GM19238 (cell line): ENCODE results near the gene PTPN1.
A peak's percentile ranks its signal among the peaks of the same experiment; 100 is the strongest.
"Not testable (repeated sequence)": the region's sequence is repeated elsewhere in the genome, so short reads cannot be mapped to it uniquely, and the experiment has no call there.

Experiments
- DNase-seq: peaks from one replicate; pipeline ENCODE4 v3.0.0; 2011; ENCODE audit warnings: low spot score; ENCODE audit not compliant: insufficient read length

The PTPN1 gene

DNA sequence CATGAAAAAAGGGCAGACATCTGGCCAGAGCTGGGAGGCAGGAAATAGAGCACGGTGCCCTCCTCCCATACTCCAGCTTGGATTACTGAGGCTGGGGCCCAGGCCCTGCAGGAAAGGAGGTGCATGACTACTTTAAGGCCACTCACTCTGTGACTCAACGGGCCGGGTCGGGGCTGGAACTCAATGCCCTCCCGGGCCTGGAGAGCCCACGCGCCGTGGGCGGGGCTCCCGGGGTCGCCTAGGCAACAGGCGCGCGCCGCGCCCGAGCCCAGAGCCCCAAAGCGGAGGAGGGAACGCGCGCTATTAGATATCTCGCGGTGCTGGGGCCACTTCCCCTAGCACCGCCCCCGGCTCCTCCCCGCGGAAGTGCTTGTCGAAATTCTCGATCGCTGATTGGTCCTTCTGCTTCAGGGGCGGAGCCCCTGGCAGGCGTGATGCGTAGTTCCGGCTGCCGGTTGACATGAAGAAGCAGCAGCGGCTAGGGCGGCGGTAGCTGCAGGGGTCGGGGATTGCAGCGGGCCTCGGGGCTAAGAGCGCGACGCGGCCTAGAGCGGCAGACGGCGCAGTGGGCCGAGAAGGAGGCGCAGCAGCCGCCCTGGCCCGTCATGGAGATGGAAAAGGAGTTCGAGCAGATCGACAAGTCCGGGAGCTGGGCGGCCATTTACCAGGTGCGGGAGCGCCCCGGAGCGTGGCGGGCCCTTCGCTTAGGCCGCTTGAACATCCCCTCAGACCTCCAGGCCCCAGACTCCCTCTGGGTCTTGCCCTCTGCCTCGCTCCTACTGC, at the start of gene PTPN1:
Gene PTPN1 (plus strand): TSS at position 461 of the 783 bp plus-strand sequence. CDS start 145 bp downstream, at position 606.
- DNase-seq: peak; percentile 81

DNA sequence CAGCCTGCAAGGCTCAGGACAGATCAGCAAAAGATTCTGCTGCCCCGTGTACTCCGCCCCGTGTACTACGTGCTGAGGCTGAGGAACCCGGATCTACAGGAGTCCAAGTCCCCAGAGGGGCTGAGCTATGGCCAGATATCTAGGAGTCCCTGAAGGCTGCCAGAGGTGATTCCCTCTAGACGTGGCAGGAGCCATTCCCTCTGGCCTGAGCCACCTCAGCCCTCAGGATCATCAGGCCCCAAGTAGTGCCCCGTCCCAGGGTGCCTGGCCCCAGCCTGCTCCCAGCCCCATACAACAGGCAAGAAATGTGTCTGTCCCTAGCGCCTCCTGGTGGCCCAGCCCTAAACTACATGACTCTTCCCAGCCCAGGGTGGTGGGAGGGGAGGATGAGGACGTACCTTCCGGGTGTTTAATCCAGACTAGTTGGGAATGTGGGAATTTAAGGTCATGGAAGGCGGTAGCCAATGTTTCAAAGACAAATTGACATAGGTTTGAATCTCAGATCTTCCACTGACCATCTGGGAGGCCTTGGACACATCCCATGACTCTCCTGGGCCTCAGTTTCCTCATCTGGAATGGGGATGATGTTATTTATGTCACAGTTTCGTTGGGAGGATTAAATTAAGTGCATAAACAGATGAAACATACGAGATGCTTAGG, 49.4 kb upstream of the PTPN1 start:
- peak; percentile 63 for DNase-seq

DNA sequence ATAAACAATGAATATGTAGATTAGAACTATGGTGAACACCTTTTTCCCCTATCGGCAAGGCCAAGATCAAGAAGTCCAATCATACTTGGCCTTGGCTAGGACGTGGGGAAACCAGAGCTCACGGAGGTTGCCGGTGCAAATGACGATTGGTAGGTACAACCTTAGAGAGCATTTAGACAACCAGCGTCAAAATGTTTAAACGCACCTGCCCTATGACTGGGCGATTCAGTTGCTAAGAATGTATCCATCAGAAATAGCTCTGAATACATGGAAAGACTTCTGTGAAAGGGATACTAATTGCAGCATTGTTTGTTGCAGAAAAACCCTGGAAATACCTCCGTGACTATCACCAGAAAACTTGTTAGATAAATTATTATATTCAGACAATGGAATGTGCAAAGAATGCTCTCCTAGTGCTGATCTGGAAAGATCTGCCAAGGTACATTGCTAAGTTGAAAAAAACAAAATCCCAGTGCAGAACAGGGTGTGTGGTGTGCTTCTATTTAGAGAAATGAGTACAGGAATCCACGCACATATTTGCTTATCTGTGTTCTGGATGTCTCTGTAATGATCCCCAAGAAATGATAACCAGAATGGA, 48.0 kb upstream of the PTPN1 start:
- no peak for DNase-seq

DNA sequence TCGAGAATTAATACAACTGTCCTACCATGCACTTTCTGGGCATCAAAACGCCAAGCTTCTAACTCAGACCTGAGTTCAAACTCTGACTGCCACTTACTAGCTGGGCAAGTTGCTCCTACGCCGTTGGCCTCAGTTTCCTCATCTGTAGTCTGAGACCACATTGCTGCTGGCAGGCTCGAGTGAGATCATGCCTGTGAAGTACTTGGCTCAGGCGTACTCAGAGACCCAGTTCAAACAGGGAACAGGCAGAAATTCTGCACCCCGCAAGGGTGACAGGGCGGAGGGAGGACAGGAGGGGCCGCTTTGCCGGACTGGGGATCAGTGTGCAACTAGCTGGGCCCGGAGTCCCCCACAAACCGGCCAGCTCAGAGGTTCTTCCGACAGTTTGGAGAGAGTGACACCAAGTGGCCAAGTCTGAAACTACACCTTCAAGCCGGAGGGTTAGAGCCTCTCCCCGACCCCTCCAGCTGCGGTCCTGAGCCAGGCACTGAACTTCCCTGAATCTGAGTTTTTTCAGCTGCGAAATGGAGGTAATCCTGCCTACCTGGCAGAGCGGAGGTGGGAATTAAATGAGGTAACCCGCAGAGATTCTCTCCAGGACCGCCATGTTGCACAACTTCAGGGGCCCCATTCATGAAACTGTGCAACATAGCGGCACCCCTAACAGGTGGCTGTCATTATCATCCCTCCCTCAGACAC, 46.0 kb upstream of the PTPN1 start:
- peak; percentile 42 for DNase-seq

DNA sequence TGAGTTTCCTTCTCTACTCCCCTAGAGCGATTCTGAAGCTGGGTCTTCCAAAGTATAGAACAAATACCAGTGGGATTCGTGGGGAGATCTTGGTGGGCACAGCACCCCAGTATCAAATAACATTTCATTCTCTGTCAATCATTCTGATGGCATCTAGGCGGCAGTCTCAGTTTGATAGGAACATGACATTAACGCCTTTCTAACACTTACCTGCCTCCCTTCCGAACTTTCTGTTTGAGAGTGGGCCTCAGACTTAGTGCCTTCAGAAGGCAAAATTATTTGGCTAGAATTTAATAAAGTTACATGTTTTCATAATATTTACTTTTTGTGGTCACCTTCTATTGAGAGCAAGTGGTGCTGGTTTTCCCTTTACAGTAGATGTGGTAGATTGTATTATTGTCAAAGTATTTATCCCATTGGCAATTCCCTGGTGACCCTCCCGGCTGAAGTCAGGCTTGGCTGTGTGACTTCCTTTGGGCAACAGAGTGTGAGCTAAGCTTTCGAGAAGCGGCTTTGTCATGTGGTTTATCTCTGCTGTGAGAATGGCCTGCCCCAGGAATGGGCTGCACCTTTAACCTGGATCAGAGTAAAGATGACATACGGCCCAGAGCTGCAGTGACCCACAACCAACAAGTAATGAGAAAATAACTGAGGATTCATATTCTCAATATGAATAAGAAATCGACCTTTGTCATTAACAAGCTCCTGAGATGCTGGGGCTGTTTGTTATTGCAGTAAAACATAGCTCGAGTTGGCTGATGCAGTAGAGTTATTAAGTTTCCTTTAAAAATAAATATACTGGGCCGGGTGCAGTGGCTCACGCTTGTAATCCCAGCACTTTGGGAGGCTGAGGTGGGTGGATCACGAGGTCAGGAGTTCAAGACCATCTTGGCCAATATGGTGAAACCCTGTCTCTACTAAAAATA, 45.2 kb upstream of the PTPN1 start:
- no peak for DNase-seq

DNA sequence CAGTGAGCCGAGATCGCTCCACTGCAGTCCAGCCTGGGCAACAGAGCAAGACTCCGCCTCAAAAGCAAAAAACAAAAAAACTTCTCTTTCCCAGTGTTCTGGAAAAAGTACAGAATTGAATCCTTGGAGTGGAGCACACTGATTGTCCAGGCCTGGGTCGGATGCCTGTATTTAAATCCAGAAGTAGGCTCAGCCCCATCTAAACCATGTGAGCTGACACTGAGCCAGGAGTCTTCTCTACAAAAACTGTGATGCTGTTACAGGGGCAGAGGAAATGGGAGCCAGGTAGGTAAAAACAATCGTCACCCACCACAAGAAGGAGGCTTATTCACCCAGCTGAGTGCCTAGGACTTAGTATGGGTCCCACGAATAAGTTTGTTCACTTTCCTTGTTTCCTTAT, 43.0 kb upstream of the PTPN1 start:
- no peak for DNase-seq

DNA sequence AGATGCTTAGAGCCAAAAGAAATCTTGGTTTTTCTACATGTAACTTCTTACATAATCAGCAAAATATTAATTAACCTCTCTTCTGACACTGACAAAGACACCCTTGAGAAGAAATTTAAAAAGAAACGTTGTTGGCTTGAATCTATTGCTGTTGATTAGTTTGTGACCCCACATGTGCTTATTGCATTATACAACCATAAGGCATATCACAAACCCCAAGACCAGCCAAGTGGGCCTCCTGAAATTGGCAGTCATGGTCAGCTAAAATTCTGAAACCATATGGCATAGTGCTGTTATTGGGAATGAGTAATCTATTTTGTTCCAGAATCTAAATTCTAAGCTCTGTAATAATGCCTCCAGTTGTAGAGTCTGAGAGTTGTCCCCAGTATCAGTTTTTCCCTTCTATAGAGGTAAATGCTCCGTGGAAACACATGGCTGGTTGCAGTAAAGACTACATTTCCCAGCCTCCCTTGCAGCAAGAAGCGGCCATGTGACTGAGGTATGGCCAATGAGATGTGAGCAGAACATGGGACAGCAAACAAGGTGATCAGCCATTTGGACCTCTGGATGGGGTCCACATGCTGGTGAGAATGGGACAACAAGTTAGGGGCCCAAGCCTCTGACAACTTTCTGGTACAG, 42.3 kb upstream of the PTPN1 start:
- no peak for DNase-seq

DNA sequence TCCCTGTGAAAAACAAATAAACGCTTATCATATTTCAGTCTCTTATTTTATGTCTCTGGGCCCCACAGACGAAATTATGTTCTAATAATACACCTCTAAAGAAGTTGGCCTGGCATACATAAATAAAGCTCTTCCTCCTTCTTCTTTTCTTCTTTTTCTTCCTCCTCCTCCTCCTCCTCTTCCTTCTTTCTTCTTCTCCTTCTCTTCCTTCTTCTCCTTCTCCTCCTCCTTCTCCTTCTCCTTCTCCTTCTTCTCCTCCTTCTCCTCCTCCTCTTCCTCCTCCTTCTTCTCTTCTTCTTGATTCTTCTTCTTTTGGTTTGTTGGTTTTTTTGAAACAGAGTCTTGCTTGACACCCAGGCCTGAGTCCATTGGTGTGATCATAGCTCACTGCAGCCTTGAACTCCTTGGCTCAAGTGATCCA, 41.8 kb upstream of the PTPN1 start:
- no peak for DNase-seq

DNA sequence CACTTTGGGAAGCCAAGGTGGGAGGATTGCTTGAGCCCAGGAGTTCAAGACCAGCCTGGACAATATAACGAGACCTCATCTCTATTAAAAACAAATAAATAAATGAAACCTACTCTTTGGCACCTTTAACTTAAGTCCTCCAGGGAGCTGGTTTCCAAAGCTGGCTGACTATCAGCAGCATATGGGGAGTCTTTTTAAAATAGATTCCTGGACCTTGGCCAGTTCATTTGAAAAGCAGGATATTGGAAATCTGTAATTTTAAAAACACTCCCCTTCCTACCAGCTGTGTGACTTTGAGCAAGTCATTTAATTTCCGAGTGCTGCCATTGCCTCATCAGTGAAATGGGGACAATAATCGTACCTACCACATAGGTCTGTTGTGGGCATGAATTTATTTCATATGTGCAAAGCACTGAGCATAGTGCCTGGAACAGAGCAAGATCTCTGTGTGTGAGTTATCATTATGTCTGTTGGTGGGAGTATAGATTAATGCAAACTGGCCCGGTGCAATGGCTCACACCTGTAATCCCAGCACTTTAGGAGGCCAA, 40.9 kb upstream of the PTPN1 start:
- DNase-seq: no peak

DNA sequence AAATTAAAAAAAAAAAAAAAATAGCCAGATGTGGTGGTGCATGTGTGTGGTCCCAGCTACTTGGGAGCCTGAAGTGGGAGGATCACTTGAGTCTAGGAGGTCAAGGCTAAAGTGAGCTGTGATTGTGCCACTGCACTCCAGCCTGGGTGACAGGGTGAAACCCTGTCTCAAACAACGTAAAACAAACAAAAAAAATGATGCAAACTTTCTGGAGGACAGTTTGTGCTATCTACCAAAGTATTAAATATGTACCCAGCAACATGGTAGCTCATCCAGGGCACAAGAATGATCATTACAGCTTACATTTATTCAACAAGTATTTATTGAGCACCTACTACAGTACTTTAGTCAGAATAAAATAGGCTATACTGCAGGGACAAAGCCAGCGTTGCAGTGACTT, 40.4 kb upstream of the PTPN1 start:
- no peak for DNase-seq

DNA sequence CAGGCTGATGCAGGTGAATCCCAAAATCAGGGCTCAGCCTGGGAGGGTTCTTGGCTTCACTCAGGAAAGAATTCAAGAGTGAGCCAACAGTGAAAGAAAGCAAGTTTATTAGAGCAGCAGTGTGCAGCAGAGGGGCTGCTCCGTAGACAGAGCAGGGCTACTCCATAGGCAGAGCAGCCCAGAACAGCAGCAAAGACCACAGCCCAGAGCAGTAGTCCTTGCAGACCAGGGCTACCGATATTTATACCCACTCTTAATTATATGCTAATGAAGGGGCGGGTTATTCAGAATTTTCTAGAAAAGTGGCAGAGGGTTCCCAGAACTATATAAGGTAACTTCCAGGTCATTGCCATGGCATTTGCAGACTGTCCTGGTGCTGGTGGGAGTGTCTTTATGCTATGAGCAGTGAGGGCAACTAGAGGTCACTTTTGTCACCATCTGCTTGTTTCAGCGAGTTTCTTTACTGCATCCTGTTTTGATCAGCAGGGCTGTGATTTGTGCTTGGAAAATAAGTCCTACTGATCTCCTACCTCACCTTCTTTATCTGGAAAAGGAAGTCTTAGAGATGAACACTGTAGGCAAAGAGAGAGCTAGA, 39.8 kb upstream of the PTPN1 start:
- DNase-seq: no peak

DNA sequence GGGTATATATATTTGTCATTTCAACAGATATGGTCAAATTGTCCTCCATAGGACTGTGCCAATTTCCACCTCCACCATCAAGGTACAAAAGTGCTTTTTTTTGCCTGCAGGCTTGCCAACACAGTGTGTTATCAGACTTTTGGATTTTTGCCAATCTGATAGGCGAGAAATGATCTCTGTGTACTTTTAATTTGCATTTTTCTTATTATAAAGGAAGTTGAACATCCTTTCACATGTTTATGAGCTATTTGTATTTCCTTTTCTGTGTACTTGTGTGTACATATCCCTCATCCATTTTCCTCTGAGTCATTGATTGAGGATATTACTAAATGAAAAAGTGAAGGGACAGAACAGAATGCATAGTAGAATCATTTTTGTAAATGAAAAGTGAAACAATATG, 39.0 kb upstream of the PTPN1 start:
- no peak for DNase-seq

DNA sequence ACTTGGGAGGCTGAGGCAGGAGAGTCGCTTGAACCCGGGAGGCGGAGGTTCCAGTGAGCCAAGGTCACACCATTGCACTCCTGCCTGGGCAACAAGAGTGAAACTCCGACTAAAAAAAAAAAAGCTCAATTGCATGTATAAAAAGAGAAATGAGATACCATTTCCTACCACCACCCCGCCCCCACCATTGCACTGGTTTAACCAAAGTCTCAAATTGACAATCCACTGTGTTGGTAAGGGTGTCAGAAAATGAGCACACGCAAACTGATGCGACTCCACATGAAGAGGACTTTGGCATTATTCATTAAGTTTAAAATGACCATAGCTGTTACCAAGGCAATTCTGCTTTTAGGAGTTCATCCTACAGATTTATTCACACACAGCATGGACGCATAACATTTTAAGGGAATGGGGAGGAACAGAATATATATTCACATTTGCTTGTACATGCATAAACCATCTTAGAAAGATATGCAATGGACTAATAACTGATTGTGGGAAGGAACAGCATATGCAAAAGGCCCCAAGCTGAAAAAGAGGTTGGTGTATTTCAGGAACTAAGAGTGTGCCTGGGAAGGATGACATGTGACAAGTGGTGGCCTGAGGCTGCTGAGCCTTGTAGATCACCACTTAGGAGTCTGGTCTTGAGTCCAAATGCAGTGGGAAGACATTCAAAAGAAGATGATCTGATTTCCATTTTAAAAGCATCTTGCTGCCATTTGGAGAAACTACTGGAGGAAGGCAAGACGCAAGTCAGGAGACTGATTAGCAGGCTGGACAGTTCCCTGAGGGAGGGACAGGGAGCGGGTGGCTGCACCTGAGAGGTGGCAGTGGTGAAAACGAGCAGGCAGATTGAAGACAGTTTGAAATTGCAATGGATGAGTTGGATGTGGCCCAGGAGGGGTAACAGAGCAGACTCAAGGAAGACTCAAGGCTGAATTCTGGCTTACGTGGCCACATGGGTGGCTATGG, 37.2 kb upstream of the PTPN1 start:
- DNase-seq: no peak

DNA sequence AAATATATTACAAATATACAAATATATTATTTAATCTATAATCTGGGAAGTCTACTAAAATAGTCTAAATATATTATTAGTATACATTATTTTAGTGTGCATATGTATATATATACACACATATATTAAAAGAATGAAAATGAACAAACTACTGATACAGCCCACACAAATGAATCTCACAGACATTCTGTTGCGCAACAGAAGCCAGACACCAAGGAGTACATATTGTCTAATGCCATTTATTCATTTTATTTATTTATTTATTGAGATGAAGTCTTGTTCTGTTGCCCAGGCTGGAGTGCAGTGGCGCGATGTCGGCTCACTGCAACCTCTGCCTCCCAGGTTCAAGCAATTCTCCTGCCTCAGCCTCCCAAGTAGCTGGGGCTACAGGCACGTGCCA, 35.8 kb upstream of the PTPN1 start:
- not testable (repeated sequence) for DNase-seq

DNA sequence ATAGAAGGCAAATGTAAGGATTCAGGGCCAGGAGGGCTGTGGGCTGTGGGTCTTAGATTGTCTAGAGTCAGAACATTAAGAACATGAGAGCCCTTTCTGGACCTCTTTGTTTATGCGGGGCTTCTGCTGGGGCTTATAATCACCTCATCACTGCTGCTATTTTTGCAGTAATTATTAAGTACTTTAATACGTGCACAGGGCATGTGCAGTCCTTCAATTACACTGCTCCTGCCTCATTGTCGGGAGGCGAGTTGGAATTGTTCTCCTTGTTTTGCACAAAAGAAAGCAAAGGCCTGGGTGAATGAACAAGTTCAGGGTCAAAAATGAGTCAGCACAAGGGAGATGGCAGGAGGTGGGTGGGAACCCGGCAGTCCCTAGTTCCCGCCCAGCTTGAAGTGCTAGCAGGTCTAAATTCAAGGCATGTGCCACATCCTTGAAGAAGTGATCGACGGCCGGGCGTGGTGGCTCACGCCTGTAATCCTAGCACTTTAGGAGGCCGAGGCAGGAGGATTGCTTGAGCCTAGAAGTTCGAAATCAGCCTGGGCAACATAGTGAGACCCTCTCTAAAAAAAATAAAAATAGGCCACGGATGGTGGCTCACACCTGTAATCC, 34.4 kb upstream of the PTPN1 start:
- no peak for DNase-seq

DNA sequence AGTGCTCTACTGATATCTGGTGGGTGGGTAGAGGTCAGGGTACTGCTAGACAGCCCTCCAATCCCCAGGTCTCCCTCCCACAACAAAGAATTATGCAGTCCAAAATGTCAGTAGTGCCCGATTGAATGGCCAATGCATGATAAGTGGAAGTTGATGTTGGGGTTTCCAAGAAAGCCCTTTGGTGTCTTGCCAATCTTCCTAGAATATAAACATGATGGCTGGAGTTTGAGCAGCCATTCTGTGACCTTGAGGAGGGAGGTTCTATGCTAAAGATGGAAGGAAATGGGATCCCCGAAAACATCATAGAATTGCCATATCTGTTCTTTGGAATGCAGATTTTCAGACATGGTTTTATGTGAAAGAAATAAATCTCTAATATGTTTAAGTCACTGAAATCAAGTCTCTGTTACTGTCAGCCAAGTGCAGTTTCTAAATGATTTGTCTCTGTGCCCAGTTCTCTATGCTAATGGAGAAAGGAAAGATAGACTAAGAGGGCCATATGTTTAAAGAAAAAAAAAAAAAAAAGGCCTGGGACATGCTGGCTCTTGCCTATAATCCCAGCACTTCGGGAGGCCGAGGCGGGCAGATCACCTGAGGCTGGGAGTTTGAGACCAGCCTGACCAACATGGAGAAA, 32.8 kb upstream of the PTPN1 start:
- no peak for DNase-seq

DNA sequence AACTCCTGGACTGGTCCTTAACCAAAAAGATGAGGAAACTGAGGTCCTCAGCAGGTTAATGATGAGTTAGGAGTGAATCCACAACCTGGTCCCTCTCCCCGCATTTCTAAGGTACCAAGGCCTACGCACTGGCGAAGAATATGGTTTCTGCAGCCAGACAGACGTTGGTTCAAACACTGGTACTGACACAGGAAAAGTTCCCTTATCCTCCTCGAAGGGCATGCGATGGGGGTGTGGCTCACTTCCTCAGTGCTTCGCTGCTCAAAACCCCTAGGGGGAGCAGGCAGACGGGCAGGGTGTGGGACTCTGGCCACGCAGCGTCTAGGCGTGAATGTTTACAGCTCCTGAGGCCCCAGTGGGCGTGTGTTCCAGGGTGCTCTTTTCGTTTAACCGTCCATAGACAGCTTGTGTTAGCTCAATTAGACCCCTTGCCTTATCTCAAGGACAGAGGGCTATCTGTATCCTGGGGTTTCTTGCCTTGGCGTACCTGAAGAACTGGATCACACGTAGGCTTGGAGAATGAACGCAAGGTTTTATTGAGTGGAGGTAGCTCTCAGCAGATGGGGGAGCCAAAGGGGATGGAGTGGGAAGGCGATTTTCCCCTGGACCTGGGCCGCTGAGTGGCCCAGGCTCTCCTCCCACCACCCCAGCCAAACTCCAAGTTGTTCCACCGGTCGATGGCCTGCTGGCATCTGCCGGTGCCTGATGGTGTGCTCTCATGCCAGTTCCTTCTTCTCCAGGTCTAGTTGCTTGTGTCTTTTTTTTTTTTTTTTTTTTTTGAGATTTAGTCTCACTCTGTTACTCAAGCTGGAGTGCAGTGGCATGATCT, 31.8 kb upstream of the PTPN1 start:
- peak; percentile 50 for DNase-seq
